HL-60 (cell line): ENCODE data around the gene GRB10.

Source experiments
- DNase-seq, 2 experiments: peaks; one replicate each; pipeline ENCODE4 v3.0.0-alpha.2; 2010 to 2020; ENCODE audit warnings: low read depth in 1 of 2, low spot score in 1 of 2
- H3K27ac ChIP-seq: fragments of 250-450 bp; sonication (Bioruptor Pico); replicated peaks from 2 replicates; pipeline ENCODE4 v1.5.1; 2020; ENCODE audit warnings: mild to moderate bottlenecking, moderate library complexity
- H3K27me3 ChIP-seq: fragments of 250-450 bp; sonication (Bioruptor Pico); 2 replicates; pipeline ENCODE4 v1.5.1; 2021; ENCODE audit warnings: mild to moderate bottlenecking, moderate library complexity; ENCODE audit not compliant: insufficient read depth, poor library complexity, severe bottlenecking
- H3K4me3 ChIP-seq: replicated peaks from 2 replicates; pipeline ENCODE4 v1.5.1; 2011; ENCODE audit warnings: mild to moderate bottlenecking, control low read depth, low read length; ENCODE audit not compliant: insufficient read depth
- GABPA ChIP-seq: IDR thresholded peaks from 2 replicates; pipeline ENCODE4 v1.6.1; 2012; ENCODE audit warnings: low read depth
- POLR2AphosphoS5 ChIP-seq: IDR thresholded peaks from 2 replicates; pipeline ENCODE4 v1.6.1; 2012; ENCODE audit warnings: low read depth
- SPI1 ChIP-seq: IDR thresholded peaks from 2 replicates; pipeline ENCODE4 v1.6.1; 2012; ENCODE audit warnings: low read depth, mild to moderate bottlenecking, borderline replicate concordance
- TF ChIP-seq, protein P1 (sequence below): IDR thresholded peaks from 2 replicates; pipeline ENCODE4 v1.6.1; 2012; ENCODE audit warnings: low read depth; ENCODE audit not compliant: insufficient replicate concordance
- TF ChIP-seq, protein P2 (sequence below): IDR thresholded peaks from one replicate; pipeline ENCODE4 v1.5.1; 2011; ENCODE audit warnings: low read length, control low read depth, inconsistent platforms; ENCODE audit not compliant: insufficient read depth

GRB10 gene

DNA sequence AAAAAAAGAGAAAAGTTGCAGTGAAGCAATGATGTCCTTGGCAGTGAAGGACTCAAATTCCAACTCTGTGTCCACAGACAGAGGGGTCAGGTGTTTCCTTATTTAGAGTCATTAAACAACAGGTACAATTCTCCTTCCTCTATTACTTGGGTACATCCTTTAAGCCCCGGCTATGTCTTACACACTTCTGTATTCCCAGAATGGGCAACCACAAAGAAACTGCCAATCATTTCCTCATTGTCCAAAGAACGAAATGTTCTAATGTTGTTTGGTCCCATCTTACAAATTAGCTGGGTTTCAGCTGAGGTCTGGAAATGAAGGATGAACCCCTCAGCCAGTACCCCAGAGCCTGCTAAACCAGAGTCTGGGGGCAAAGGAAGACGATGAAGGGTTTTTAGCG, 59.5 kb downstream of the GRB10 start:
- DNase-seq: peak in 1 of 2 experiments; percentile 29
- H3K4me3 ChIP-seq: no peak overlapping the region
- TF ChIP-seq, protein P1, sequence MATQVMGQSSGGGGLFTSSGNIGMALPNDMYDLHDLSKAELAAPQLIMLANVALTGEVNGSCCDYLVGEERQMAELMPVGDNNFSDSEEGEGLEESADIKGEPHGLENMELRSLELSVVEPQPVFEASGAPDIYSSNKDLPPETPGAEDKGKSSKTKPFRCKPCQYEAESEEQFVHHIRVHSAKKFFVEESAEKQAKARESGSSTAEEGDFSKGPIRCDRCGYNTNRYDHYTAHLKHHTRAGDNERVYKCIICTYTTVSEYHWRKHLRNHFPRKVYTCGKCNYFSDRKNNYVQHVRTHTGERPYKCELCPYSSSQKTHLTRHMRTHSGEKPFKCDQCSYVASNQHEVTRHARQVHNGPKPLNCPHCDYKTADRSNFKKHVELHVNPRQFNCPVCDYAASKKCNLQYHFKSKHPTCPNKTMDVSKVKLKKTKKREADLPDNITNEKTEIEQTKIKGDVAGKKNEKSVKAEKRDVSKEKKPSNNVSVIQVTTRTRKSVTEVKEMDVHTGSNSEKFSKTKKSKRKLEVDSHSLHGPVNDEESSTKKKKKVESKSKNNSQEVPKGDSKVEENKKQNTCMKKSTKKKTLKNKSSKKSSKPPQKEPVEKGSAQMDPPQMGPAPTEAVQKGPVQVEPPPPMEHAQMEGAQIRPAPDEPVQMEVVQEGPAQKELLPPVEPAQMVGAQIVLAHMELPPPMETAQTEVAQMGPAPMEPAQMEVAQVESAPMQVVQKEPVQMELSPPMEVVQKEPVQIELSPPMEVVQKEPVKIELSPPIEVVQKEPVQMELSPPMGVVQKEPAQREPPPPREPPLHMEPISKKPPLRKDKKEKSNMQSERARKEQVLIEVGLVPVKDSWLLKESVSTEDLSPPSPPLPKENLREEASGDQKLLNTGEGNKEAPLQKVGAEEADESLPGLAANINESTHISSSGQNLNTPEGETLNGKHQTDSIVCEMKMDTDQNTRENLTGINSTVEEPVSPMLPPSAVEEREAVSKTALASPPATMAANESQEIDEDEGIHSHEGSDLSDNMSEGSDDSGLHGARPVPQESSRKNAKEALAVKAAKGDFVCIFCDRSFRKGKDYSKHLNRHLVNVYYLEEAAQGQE: no peak
- TF ChIP-seq POLR2AphosphoS5 (no peak), SPI1 (peak; percentile 57; the same call in 1 of the 2 replicates)
- TF ChIP-seq, protein P2, sequence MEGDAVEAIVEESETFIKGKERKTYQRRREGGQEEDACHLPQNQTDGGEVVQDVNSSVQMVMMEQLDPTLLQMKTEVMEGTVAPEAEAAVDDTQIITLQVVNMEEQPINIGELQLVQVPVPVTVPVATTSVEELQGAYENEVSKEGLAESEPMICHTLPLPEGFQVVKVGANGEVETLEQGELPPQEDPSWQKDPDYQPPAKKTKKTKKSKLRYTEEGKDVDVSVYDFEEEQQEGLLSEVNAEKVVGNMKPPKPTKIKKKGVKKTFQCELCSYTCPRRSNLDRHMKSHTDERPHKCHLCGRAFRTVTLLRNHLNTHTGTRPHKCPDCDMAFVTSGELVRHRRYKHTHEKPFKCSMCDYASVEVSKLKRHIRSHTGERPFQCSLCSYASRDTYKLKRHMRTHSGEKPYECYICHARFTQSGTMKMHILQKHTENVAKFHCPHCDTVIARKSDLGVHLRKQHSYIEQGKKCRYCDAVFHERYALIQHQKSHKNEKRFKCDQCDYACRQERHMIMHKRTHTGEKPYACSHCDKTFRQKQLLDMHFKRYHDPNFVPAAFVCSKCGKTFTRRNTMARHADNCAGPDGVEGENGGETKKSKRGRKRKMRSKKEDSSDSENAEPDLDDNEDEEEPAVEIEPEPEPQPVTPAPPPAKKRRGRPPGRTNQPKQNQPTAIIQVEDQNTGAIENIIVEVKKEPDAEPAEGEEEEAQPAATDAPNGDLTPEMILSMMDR: no peak
- no peak overlapping the region for H3K27ac ChIP-seq
- H3K27me3 ChIP-seq: no peaks in the 10 kb centered on the region

DNA sequence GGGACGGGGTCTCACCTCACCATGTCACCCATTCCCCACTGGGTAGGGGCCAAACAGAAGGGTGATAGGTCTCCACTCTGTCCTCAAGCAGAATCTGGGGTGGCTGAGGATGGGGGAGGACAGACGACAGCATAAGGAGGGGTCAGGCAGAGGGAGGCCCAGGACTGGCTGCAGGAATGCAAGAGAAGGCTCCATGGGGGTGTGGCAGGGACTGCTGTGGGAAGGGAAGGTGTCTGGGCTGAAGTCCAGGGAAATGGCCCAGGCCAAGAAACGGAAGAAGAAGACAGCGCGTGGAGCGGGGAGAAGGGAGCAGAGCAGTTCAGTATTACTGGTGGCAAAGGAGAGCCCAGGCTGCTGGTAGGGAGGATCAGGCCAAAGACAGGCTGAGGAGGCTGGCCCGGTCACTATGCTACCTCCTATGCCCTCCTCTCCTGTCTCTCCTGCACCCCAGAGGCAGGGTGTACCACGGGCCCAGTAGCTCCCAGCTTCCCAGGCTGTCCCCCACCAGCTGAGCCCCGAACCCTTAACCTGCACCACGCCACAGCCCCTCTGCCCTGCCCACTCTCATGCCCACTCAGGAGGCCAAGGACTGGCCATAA, 60.9 kb downstream of the GRB10 start:
- H3K27ac ChIP-seq: no peak overlapping the region
- no peak for DNase-seq
- TF ChIP-seq GABPA (no peak), SPI1 (no peak), POLR2AphosphoS5 (no peak)
- TF ChIP-seq, protein P2: no peak
- TF ChIP-seq, protein P1: no peak
- H3K4me3 ChIP-seq: no peak overlapping the region
- no peaks in the 10 kb centered on the region for H3K27me3 ChIP-seq

DNA sequence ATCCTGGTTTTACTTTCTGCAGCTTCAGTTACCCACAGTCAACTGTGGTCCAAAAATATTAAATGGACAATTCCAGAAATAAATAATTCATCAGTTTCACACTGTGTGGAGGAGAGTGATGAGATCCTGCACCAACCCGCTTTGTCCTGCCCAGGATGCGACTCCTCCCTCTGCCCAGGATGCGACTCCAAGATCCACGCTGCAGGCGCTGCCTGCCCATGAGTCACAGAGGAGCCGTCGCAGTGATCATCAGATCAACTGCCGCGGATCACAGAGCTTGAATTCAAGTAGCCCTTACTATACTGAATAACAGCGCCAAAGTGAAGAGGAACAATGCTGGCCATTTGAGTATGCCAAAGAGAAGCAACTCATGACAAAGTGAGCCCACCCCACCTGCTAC, 61.5 kb downstream of the GRB10 start:
- Histone ChIP-seq H3K4me3 (no peak overlapping the region), H3K27me3 (no peaks in the 10 kb centered on the region), H3K27ac (no peak overlapping the region)
- DNase-seq: no peak
- no peak for TF ChIP-seq SPI1
- no peak for TF ChIP-seq POLR2AphosphoS5
- TF ChIP-seq, protein P2: no peak
- TF ChIP-seq, protein P1: no peak
- TF ChIP-seq GABPA: no peak
